Endothelial cell of umbilical vein (primary cell): ENCODE results near the gene TMEM120B. TPM values are rescaled to one million over a fixed set of nuclear protein-coding genes. Genes with fewer than 3 reads are reported as not detected.

Experiments
- BruUV-seq: library from RNA; stranded (reverse); fragments of 400-500 nt; replicated peaks from 2 replicates; lab custom pipeline; 2021; lab: Mats Ljungman, UMichigan
- CTCF ChIA-PET: fragments of 300-600, 350-600 bp; sonication (Branson Sonifier 250); formaldehyde crosslinking; loops from one replicate; lab custom pipeline; 2021; ENCODE audit warnings: antibody characterized with exemption, inconsistent platforms; lab: Charles Lee
- POLR2A ChIA-PET: fragments of 300-600, 350-600 bp; sonication (Branson Sonifier 250); formaldehyde crosslinking; loops from one replicate; lab custom pipeline; 2021; ENCODE audit warnings: antibody characterized with exemption, inconsistent platforms; lab: Charles Lee
- DNase-seq: peaks from one replicate; pipeline ENCODE4 v3.0.0-alpha.2; 2011; ENCODE audit warnings: low read depth, low spot score
- FAIRE-seq: peaks from 2 replicates; lab custom pipeline; 2011; peaks lifted over from hg19 to GRCh38; lab: Jason Lieb, UNC
- H2AFZ ChIP-seq: 2 replicates; pipeline ENCODE4 v1.6.0; 2012; ENCODE audit warnings: low read depth, low read length, control low read depth, inconsistent platforms
- H3K27ac ChIP-seq: 2 replicates; pipeline ENCODE4 v1.5.1; 2011; ENCODE audit warnings: low read depth, mild to moderate bottlenecking, control low read depth, low read length, moderate library complexity; ENCODE audit not compliant: insufficient read depth
- H3K27me3 ChIP-seq, 2 experiments: 2 replicates each; pipeline versions ENCODE4 v1.6.0 to v1.6.1; 2011; ENCODE audit warnings: low read length in 2 of 2, mixed read lengths in 1 of 2; ENCODE audit not compliant: control insufficient read depth in 2 of 2, insufficient read depth in 2 of 2
- H3K36me3 ChIP-seq, 2 experiments: 2 replicates in 1 of 2; 3 replicates in 1 of 2; pipeline ENCODE4 v1.5.1; 2011; ENCODE audit warnings: low read length in 2 of 2, mild to moderate bottlenecking in 1 of 2, moderate library complexity in 1 of 2; ENCODE audit not compliant: control insufficient read depth in 2 of 2, insufficient read depth in 2 of 2; ENCODE audit errors: extremely low read depth in 1 of 2
- H3K4me1 ChIP-seq: 3 replicates; pipeline ENCODE4 v1.5.1; 2011; ENCODE audit warnings: mild to moderate bottlenecking, low read length; ENCODE audit not compliant: control insufficient read depth, insufficient read depth; ENCODE audit errors: extremely low read depth
- H3K4me2 ChIP-seq: 2 replicates; pipeline ENCODE4 v1.6.1; 2011; ENCODE audit warnings: low read length, control low read depth, mixed read lengths; ENCODE audit not compliant: insufficient read depth
- H3K4me3 ChIP-seq, 3 experiments: fragments of 200-600 bp in 1 of 3; sonication (generic), shearing (Covaris generic) in 1 of 3; replicated peaks in 1 of 3; 2 replicates each; pipeline ENCODE4 v1.5.1; 2011 to 2016; ENCODE audit warnings: control low read depth in 3 of 3, low read length in 3 of 3, mild to moderate bottlenecking in 2 of 3, inconsistent platforms in 1 of 3, low read depth in 1 of 3, moderate library complexity in 1 of 3; ENCODE audit not compliant: insufficient read depth in 1 of 3
- H3K79me2 ChIP-seq: 2 replicates; pipeline ENCODE4 v1.6.0; 2012; ENCODE audit warnings: low read length, inconsistent platforms; ENCODE audit not compliant: control insufficient read depth, insufficient read depth
- H3K9ac ChIP-seq: replicated peaks from 2 replicates; pipeline ENCODE3; 2011; ENCODE audit warnings: low read length, control low read depth; ENCODE audit not compliant: insufficient read depth; ENCODE audit errors: extremely low read depth
- H3K9me1 ChIP-seq: replicated peaks from 3 replicates; pipeline ENCODE4 v1.6.0; 2011; ENCODE audit warnings: mild to moderate bottlenecking, low read length; ENCODE audit not compliant: control insufficient read depth, insufficient read depth; ENCODE audit errors: extremely low read depth
- H3K9me3 ChIP-seq: replicated peaks from 2 replicates; pipeline ENCODE4 v1.5.1; 2012; ENCODE audit warnings: low read length, inconsistent platforms; ENCODE audit not compliant: control insufficient read depth, insufficient read depth
- H4K20me1 ChIP-seq: replicated peaks from 2 replicates; pipeline ENCODE3; 2011; ENCODE audit warnings: mild to moderate bottlenecking, low read length; ENCODE audit not compliant: control insufficient read depth, insufficient read depth; ENCODE audit errors: extremely low read depth
- CTCF ChIP-seq, 2 donors: IDR thresholded peaks; 1 replicate in 1 of 2; 2 replicates in 1 of 2; pipeline ENCODE4 v1.5.1; 2011; ENCODE audit warnings: low read length in 2 of 2, mild to moderate bottlenecking in 2 of 2, moderate library complexity in 2 of 2, control low read depth in 1 of 2, inconsistent platforms in 1 of 2, low read depth in 1 of 2; ENCODE audit not compliant: insufficient read depth in 1 of 2; ENCODE audit errors: extremely low read depth in 1 of 2
- EZH2 ChIP-seq: IDR thresholded peaks from 2 replicates; pipeline ENCODE4 v1.6.1; 2012; ENCODE audit warnings: borderline replicate concordance, low read depth, mild to moderate bottlenecking, moderate library complexity, low read length, inconsistent platforms; ENCODE audit not compliant: severe bottlenecking
- FOS ChIP-seq: IDR thresholded peaks from 2 replicates; pipeline ENCODE4 v1.6.1; 2011; ENCODE audit warnings: mild to moderate bottlenecking, low read length, moderate library complexity, borderline replicate concordance; ENCODE audit not compliant: insufficient read depth
- GATA2 ChIP-seq: IDR thresholded peaks from 2 replicates; pipeline ENCODE4 v1.7.0; 2011; ENCODE audit warnings: low read depth, mild to moderate bottlenecking, moderate library complexity, mixed read lengths, low read length; ENCODE audit not compliant: insufficient read length, insufficient read depth
- JUN ChIP-seq: IDR thresholded peaks from 2 replicates; pipeline ENCODE4 v1.6.1; 2011; ENCODE audit warnings: borderline replicate concordance, low read depth; ENCODE audit not compliant: insufficient read length, insufficient read depth
- MAX ChIP-seq: IDR thresholded peaks from 2 replicates; pipeline ENCODE4 v1.6.1; 2011; ENCODE audit not compliant: insufficient read depth, insufficient read length
- MYC ChIP-seq: IDR thresholded peaks from one replicate; pipeline ENCODE4 v1.6.1; 2011; ENCODE audit warnings: mild to moderate bottlenecking, low read depth, low read length
- POLR2A ChIP-seq: IDR thresholded peaks from 2 replicates; pipeline ENCODE4 v1.6.1; 2012; ENCODE audit warnings: low read depth, mild to moderate bottlenecking, control low read depth, low read length
- POLR2AphosphoS5 ChIP-seq: IDR thresholded peaks from 2 replicates; pipeline ENCODE4 v1.6.1; 2012; ENCODE audit warnings: low read depth, mild to moderate bottlenecking, control low read depth, low read length, moderate library complexity; ENCODE audit not compliant: insufficient read depth
- dilution Hi-C: fragments of 300-500 bp; cut with MboI; formaldehyde crosslinking; loops from one replicate; pipeline ENCODE4 v1.15.0; 2019; ENCODE audit warnings: low sequenced_read_pairs; ENCODE audit not compliant: extremely low pct_ligation_motif_present
- intact Hi-C: fragments of 100-400 bp; cut with micrococcal nuclease; formaldehyde crosslinking; loops from one replicate; pipeline ENCODE4 v1.10.0; 2022
- polyA plus RNA-seq, 4 experiments: library from polyadenylated mRNA; depleted of rRNA in 3 of 4; stranded (reverse) in 3 of 4; unstranded in 1 of 4; fragments of >200 nt; gene quantifications; 2 replicates each; pipeline versions ENCODE4 v1.2.1 to v1.2.3, GENCODE V29; 2011 to 2012; ENCODE audit warnings: missing spikeins in 1 of 4
- total RNA-seq: library from RNA; stranded (reverse); gene quantifications from 2 replicates; pipeline ENCODE4 v1.2.3, GENCODE V29; 2021

The TMEM120B gene
- total and polyA plus RNA-seq, 2 donors (not counting 3 experiments of a cell fraction or from before 2014, with no cell fraction given) = 10.4 to 12.8 TPM

- no peak overlapping the region for H3K4me3 ChIP-seq
- H3K36me3 ChIP-seq = no peaks in the 10 kb centered on the region
- no peaks in the 10 kb centered on the region for H3K4me1 ChIP-seq
- DNase-seq (no peak), FAIRE-seq (no peak)
- dilution Hi-C loops = no loop called here
- no peaks in the 10 kb centered on the region for H4K20me1 ChIP-seq
- no peaks in the 10 kb centered on the region for H3K9me3 ChIP-seq
- no peak overlapping the region for H3K4me2 ChIP-seq
- no peaks in the 10 kb centered on the region for H3K79me2 ChIP-seq
- no peaks in the 10 kb centered on the region for H3K27me3 ChIP-seq
- H3K9ac ChIP-seq = no peak overlapping the region
- ChIA-PET POLR2A (no interaction called here), CTCF (interaction anchor here (1.6 kb wide), 1 partner anchor 24 kb away, joined by 6 read pairs; no protein-coding TSS in a partner anchor)
- intact Hi-C loops = loop anchor here (10.0 kb wide), 1 partner anchor 276 kb away; no protein-coding TSS in a partner anchor
- H3K9me1 ChIP-seq = no peaks in the 10 kb centered on the region
- no peak for TF ChIP-seq POLR2AphosphoS5
- no peak for TF ChIP-seq EZH2
- no peak for TF ChIP-seq JUN
- no peak for TF ChIP-seq CTCF (IDR thresholded peaks at IDR 0.05; ENCODE audit: extremely low read depth in 1 of 2, insufficient read depth in 1 of 2, low read depth in 1 of 2, low read length in 2 of 2)
- no peak for TF ChIP-seq GATA2
- no peak for TF ChIP-seq MYC
- TF ChIP-seq MAX = no peak
- TF ChIP-seq FOS = no peak
- no peak for TF ChIP-seq POLR2A
- no TSS peak for BruUV-seq
- H2AFZ ChIP-seq = no peak overlapping the region
- H3K27ac ChIP-seq = no peak overlapping the region
Observed at GRCh38 chr12:121770388-121770787, 57.8 kb downstream of the TMEM120B start.
